HG03378 (cell line): ENCODE data around the gene NLRP9.
A peak's percentile ranks its signal among the peaks of the same experiment; 100 is the strongest.

Source experiments
- ATAC-seq: cut with Tn5 transposase; IDR thresholded peaks from one replicate; pipeline ENCODE4 v1.9.1; 2021; ENCODE audit warnings: mild to moderate bottlenecking, moderate library complexity; ENCODE audit not compliant: unreplicated experiment

Gene NLRP9

GRCh38 chr19:55689411-55690108 lies 48.6 kb downstream of the NLRP9 start:
- ATAC-seq: no peak

DNA sequence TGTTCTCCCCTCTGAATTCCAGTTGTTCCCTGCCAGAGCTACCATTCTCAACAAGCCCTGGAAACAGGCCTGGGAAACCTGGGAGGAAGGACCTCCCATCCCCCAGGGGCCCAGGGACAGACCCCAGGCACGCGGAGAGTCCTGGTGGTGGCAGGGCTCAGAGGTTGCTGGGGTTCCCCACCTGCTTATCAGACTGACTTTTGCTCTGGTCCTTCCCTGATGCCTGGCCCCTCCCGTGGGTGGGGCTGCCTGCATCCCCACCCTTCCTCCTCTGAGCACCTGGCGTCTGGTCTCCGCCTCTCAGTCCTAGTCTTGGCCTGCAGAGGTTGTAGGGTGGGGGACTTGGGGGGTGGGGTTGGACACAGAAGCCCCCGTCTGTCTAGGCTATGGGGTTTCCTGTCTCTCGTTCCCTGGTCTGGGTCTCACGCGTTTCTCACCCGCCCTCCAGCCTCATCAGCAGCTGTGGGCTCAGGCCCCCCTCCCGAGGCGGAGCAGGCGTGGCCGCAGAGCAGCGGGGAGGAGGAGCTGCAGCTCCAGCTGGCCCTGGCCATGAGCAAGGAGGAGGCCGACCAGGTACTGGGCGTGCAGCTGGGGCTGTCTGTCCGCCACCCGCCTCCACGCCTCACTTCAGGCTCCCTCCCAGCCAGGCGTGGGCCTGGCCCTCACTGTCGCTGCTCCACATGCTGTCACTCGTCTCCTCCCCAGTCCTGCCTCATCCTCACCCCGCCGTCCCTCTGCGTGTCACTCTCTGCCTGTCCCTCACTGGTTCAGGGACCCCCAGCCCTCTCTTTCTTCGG lies 49.6 kb downstream of the NLRP9 start:
- ATAC-seq: no peak

GRCh38 chr19:55687281-55688201 lies 50.7 kb downstream of the NLRP9 start:
- no peak for ATAC-seq

DNA sequence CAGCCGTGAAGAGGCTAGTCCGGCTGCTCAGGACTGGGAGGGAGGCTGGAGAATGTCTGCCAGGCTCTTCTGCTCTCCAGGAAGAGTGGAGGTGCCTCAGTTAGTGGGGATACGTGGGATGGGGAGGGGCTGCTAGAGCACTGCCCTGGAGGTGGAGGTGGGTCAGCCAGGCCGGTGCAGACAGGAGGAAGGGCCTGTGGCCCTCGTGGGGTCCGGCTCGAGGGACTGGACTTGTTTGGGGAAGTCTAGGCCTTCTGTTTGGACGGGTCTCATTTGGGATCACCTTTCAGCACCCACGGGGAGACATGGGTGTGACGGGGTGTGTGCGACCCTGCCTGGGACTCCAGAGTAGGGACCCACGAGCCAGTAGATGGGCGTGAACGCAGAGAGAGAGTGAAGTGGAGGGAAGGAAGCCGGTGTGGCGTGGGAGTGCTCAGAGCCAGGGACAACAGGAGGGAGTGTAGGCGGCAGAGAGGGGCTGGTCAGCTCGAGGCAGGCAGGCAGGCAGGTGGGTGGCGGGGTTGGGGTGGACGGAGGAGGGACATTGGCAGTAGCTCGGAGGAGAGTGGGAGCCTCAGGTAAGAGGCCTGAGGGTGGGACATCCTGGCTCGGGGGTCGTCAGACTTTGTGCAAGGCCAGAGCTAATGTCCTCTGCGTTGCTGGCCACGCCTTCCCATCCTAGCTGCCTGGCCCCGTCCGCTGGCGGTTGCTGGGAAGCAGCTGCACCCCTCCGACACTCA lies 51.7 kb downstream of the NLRP9 start:
- no peak for ATAC-seq

- ATAC-seq: no peak
Observed at GRCh38 chr19:55685776-55686175, 52.4 kb downstream of the NLRP9 start.

DNA sequence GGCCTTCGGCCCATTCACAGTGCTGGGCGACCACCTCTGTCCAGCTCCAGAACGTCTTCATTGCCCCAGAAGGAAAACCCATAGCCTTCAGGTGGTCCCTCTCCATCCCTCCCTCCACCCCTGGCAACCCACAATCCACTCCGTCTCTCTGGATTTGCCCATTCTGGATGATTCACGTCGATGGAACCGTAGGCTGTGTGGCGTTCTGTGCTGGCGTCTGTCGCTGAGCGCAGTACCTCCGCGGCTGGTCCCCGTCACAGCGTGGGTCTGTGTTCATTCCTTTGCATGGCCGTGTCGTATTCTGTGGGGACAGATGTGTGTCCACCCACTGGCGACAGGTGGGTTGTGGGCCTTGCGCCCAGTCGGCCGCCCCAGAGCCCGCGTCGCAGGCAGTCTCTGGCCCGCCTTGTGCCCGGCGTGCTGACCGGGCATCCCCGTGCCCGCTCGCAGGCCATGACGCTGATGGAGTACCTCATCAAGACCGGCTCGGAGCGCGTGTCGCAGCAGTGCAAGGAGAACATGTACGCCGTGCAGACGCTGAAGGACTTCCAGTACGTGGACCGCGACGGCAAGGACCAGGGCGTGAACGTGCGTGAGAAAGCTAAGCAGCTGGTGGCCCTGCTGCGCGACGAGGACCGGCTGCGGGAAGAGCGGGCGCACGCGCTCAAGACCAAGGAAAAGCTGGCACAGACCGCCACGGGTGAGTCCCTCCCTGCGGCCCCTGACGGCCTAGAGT lies 53.1 kb downstream of the NLRP9 start:
- ATAC-seq: no peak

DNA sequence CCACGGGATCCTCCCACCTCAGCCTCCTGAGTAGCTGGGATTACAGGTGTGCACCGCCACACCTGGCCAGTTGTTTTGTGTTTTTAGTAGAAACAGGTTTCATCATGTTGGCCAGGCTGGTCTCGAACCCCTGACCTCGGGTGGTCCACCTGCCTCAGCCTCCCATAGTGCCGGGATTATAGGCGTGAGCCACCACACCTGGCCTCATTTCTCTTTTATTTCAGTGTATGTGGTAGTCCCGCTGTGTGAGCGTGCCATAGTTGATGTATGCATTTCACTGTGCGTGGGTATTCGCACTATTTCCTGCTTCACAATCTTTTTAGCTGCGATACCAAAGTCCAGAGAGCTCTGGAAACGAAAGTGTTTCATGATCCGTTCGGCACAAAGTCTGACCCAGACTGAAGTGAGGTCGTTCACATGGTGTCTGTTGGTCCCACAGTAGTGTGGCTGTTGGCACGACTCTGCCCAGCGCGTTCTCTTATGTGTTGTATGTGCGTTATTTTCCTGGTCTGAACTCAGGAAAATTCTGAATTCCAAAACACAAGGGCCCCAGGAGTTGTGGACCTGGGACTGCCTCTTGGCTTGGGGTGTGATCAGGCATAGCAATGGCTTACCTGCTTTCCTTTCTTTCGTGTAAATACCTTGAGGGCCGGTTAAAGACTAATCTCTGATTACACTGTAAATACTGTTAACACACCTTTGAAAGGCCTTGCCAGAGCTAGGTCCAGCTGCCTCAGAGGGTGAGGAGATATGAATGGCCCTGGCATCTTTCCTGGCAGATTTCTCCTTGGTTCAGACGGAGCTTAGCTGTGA lies 54.5 kb downstream of the NLRP9 start:
- no peak for ATAC-seq

DNA sequence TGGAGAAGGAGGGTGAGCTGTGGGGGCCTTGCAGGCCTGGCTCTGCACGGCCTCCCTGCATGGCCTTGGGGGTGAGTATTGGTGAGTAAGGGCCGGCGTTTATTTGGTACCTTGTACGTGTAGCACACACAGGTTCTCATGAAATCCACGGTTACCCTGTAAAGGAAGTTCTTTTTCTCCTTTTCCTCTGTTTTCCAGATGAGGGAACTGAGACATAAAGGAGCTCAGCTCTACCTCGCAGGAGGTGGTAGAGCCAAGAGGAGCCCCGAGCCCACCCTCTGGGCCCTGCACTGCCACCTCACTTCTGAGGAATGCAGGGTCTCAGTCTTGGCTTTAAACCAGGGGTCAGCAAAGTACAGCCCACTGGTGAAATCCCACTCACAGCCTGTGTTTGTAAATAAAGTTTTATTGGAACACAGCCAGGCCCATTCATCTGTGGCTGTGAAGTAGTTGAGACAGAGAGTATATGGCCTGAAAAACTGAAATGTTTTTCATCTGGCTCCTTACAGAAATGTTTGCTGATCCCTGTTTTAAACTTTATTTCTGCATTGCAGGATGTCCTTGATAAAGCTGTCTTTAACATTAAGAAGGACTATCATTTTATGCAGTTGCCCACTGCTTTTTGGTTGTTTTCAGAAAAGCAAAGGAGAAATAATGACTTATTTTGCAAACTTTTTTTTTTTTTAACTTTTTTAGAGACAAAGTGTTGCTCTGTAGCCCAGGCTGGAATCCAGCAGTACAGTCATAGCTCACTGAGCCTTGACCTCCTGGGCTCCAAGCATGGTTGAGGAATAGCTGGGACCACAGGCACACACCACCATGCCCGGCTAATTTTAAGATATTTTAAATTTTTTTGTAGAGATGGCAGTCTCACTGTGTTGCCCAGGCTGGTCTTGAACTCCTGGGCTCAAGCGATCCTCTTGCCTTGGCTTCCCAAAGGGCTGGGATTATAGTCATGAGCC lies 56.8 kb downstream of the NLRP9 start:
- no peak for ATAC-seq

DNA sequence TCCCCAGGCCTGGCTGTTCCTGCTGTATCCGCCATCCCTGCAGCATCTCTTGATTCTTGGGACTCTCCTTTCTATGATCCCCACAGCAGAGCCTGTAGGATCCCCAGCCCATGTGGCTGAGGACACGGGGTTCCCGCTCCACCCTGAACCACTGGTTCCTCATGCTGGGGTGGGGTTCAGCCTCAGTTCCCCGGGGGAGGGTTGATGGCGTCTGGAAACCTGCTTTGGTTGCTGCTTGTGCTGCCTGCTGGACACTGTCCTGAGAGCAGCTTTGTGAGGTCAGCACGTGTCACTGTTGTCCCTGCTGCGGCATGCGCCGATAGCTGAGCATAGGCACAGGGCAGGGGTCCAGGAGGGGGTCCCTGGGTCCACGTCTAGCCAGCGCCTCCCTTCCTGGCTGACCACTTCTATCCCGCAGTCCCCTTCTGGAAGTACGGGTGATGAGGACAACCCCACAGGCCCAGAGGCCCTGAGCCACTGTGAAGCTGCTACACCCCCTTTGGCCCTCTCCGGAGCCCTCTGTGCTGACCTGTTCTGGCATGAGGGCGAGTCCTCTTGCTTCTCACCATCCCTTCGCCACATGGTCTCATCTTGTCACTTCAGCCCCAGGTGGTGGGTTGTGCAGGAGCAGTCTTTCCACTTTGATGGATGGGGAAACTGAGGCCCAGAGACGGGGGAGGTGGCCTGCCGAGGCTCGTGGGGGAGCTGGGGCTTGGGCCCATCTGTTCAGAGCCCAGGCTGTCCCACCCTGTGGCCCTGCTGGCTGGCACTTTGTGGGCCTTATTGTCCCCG lies 57.7 kb downstream of the NLRP9 start:
- ATAC-seq: no peak

DNA sequence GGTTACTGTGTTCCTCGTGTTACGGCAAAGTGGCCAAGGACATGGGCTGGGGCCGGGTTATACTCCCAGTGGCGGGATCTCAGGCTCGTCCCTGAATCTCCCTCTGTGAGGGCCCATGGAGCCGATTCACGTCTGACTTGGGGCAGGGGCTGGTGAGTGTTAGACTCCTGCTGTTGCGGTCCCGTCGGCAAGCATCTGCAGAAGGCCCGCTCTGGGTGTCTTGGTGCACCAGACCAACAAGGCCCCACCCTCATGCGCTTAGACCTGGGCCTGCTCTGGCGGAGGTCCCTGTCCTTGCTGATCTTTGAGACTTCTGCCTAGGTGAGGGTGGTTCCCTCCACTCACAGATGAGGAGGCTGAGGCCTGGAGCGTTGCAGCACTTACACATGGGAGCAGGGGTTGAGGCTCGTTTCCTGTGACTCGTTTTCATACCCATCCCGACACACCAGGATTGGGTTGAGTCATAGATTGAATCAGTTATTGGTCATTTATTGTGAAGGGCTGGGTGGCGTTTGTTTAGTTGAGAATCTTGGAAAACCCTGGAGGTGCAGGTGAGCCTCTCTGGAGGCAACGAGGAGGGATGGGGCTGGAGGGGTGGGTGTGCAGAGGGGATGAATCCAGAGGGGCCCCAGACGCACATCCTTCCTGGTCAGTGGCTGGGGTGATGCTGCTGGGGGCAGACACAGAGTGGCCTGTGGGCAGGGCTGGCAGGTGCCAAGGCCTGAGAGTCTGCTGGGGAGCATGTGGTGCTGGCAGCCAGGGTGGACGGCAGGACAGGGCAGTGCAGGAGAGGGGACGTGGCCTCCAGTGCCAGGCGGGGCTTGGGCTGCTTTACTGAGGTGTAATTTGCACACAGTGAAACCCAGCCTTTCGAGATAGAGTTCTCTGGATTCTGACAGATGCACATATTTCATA lies 58.6 kb downstream of the NLRP9 start:
- no peak for ATAC-seq

GRCh38 chr19:55678121-55678671 lies 60.0 kb downstream of the NLRP9 start:
- peak; percentile 72 for ATAC-seq

- ATAC-seq: no peak
Observed at GRCh38 chr19:55677572-55678028, 60.6 kb downstream of the NLRP9 start.

DNA sequence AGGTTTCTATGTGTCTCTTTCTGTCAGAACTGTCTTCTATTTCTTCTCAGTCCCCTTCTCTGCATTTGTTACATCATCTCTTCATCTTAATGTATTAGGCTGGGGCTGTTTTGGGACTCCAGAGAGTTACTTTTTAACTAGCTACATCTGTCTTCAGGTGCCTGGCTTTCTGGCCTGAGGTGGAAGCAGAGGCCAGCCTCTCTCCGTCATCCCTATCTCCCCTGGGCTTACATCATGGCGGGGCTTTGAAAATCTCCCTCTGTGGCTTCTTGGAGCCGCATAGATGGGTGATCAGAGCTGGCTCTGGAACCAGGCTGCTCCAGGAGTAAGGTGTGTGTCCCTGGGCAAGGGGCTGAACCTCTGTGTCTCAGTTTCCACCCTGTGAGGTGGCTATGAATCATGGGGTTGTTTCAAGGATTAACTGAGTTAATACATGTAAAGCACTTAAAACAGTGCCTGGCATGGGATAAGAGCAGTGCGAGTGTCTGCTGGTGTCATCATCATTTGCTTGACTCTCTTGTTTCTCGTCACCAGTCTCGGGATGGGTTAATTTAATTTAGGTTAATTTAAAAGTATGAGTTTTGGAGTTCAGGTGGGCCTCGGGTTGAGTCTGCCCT lies 61.2 kb downstream of the NLRP9 start:
- ATAC-seq: no peak

GRCh38 chr19:55676383-55676782 lies 61.8 kb downstream of the NLRP9 start:
- ATAC-seq: no peak

DNA sequence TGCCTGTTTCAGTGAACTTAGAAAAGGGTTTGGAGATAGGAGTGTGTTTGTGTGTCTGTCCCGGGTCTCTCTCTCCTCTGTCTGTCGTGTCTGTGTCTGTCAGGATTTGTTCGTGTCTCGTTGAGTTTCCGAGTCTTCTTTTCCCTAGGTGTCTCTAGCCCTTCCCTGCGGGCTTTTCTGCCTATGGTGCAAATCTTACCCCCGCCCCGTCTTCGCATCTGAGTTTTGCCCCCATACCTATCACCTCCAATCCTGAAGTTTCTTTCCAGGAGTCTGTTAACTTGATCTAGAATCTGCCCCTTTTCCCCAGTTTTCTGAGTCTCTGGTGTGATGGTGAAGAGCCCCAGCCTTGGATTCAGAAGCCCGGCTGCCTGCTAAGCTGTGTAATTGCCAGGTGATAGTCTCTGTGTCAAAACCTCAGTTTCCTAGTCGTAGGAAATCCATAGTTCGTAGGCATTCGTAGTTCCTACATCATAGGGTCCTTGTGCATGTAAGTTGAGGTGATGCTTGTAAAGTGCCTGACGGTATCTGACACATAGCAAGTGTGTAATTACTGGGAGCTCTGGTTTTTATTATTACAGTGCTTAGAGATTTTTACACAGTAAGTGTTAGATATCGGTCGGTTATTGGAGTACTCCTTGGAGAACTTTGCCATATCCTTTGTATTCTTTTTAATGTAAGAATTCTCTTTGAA lies 62.4 kb downstream of the NLRP9 start:
- ATAC-seq: no peak
